HEK293 (cell line): ENCODE results near the gene SRBD1.

Source experiments
- CTCF ChIA-PET: fragments of 350-600 bp; formaldehyde crosslinking; extraction: SDS; loops from one replicate; lab custom pipeline; 2021; ENCODE audit warnings: antibody characterized with exemption; lab: Yijun Ruan, JAX
- POLR2A ChIA-PET: fragments of 300-600 bp; formaldehyde crosslinking; extraction: SDS; loops from one replicate; lab custom pipeline; 2020; ENCODE audit warnings: antibody characterized with exemption, inconsistent platforms; lab: Yijun Ruan, JAX
- H3K27ac ChIP-seq: fragments of 200-500 bp; sonication (Bioruptor generic); 2 replicates; pipeline ENCODE4 v1.5.1; 2014; ENCODE audit warnings: low read depth, low read length, control low read depth, inconsistent platforms; ENCODE audit errors: extremely low read depth
- H3K36me3 ChIP-seq, 2 experiments: fragments of 200-500 bp in 1 of 2; sonication (Bioruptor generic) in 1 of 2; 1 replicate in 1 of 2; 2 replicates in 1 of 2; pipeline ENCODE4 v1.5.1; 2014 to 2017; ENCODE audit warnings: inconsistent platforms in 2 of 2, low read length in 2 of 2; ENCODE audit not compliant: control insufficient read depth in 2 of 2, insufficient read depth in 1 of 2
- H3K4me1 ChIP-seq: fragments of 200-500 bp; sonication (Bioruptor generic); 2 replicates; pipeline ENCODE4 v1.5.1; 2014; ENCODE audit warnings: mild to moderate bottlenecking, low read length, inconsistent platforms; ENCODE audit not compliant: control insufficient read depth, insufficient read depth
- H3K4me3 ChIP-seq: 2 replicates; pipeline ENCODE4 v1.5.1; 2011; ENCODE audit warnings: low read depth, mild to moderate bottlenecking, control low read depth, low read length, moderate library complexity
- H3K9me3 ChIP-seq: fragments of 200-500 bp; sonication (Bioruptor generic); 2 replicates; pipeline ENCODE4 v1.5.1; 2014; ENCODE audit warnings: low read depth, low read length, inconsistent platforms; ENCODE audit not compliant: control insufficient read depth, insufficient read depth
- GLIS1 ChIP-seq: fragments of 450-650 bp; formaldehyde crosslinking; IDR thresholded peaks from 2 replicates; pipeline ENCODE4 v1.5.1; 2016; ENCODE audit warnings: missing biosample characterization, missing genetic modification characterization
- GLIS2 ChIP-seq: fragments of 450-650 bp; formaldehyde crosslinking; IDR thresholded peaks from 2 replicates; pipeline ENCODE4 v1.5.1; 2016; ENCODE audit warnings: missing biosample characterization, missing genetic modification characterization
- MEIS1 ChIP-seq: sonication (generic); formaldehyde crosslinking; IDR thresholded peaks from 2 replicates; pipeline ENCODE4 v1.8.1; 2022; ENCODE audit warnings: missing genetic modification reagents, mild to moderate bottlenecking, borderline replicate concordance
- RBAK ChIP-seq: fragments of 450-650 bp; formaldehyde crosslinking; IDR thresholded peaks from 2 replicates; pipeline ENCODE4 v1.5.1; 2016; ENCODE audit warnings: missing biosample characterization, missing genetic modification characterization
- SALL2 ChIP-seq: fragments of 450-650 bp; formaldehyde crosslinking; IDR thresholded peaks from 2 replicates; pipeline ENCODE4 v1.5.0; 2017; ENCODE audit warnings: missing biosample characterization, mild to moderate bottlenecking, missing genetic modification characterization, borderline replicate concordance
- SCRT2 ChIP-seq: fragments of 450-650 bp; formaldehyde crosslinking; IDR thresholded peaks from 2 replicates; pipeline ENCODE4 v1.5.1; 2016; ENCODE audit warnings: missing biosample characterization, missing genetic modification characterization
- SETDB1 ChIP-seq: IDR thresholded peaks from one replicate; pipeline ENCODE4 v1.6.1; 2017; ENCODE audit warnings: mild to moderate bottlenecking, low read length, moderate library complexity, mixed read lengths; ENCODE audit not compliant: insufficient read length
- ZFHX2 ChIP-seq: fragments of 450-650 bp; formaldehyde crosslinking; conservative IDR thresholded peaks from 2 replicates; pipeline ENCODE4 v1.5.1; 2016; ENCODE audit warnings: missing biosample characterization, missing genetic modification characterization
- ZIC2 ChIP-seq: fragments of 450-650 bp; formaldehyde crosslinking; IDR thresholded peaks from 2 replicates; pipeline ENCODE4 v1.5.1; 2016; ENCODE audit warnings: missing biosample characterization, missing genetic modification characterization
- ZNF132 ChIP-seq: fragments of 450-650 bp; formaldehyde crosslinking; IDR thresholded peaks from 2 replicates; pipeline ENCODE4 v1.5.1; 2017; ENCODE audit warnings: missing biosample characterization, missing genetic modification characterization, borderline replicate concordance
- ZNF214 ChIP-seq: fragments of 450-650 bp; formaldehyde crosslinking; IDR thresholded peaks from 2 replicates; pipeline ENCODE4 v1.5.1; 2017; ENCODE audit warnings: missing biosample characterization, mild to moderate bottlenecking, missing genetic modification characterization, borderline replicate concordance
- ZNF221 ChIP-seq: fragments of 450-650 bp; formaldehyde crosslinking; IDR thresholded peaks from 2 replicates; pipeline ENCODE4 v1.5.1; 2017; ENCODE audit warnings: missing biosample characterization, missing genetic modification characterization, borderline replicate concordance
- ZNF274 ChIP-seq, 2 experiments: fragments of 200-500 bp in 1 of 2; fragments of 450-650 bp in 1 of 2; sonication (Bioruptor generic) in 1 of 2; formaldehyde crosslinking in 1 of 2; IDR thresholded peaks; 2 replicates each; pipeline versions ENCODE4 v1.5.1 to v1.6.1; 2014 to 2016; ENCODE audit warnings: borderline replicate concordance in 1 of 2, inconsistent platforms in 1 of 2, low read length in 1 of 2, missing biosample characterization in 1 of 2, missing genetic modification characterization in 1 of 2
- ZNF335 ChIP-seq: fragments of 450-650 bp; formaldehyde crosslinking; conservative IDR thresholded peaks from 2 replicates; pipeline ENCODE4 v1.5.1; 2016; ENCODE audit warnings: missing biosample characterization, missing genetic modification characterization
- ZNF350 ChIP-seq: fragments of 450-650 bp; formaldehyde crosslinking; IDR thresholded peaks from 2 replicates; pipeline ENCODE4 v1.5.0; 2017; ENCODE audit warnings: missing biosample characterization, mild to moderate bottlenecking, missing genetic modification characterization
- ZNF426 ChIP-seq: fragments of 450-650 bp; formaldehyde crosslinking; IDR thresholded peaks from 2 replicates; pipeline ENCODE4 v1.5.1; 2017; ENCODE audit warnings: missing biosample characterization, missing genetic modification characterization, mild to moderate bottlenecking, inconsistent platforms, moderate library complexity
- ZNF521 ChIP-seq: fragments of 450-650 bp; formaldehyde crosslinking; IDR thresholded peaks from 2 replicates; pipeline ENCODE4 v1.5.1; 2017; ENCODE audit warnings: missing biosample characterization, mild to moderate bottlenecking, missing genetic modification characterization
- ZNF548 ChIP-seq: fragments of 450-650 bp; formaldehyde crosslinking; IDR thresholded peaks from 2 replicates; pipeline ENCODE4 v1.5.1; 2016; ENCODE audit warnings: missing biosample characterization, missing genetic modification characterization
- ZNF555 ChIP-seq: fragments of 450-650 bp; formaldehyde crosslinking; conservative IDR thresholded peaks from 2 replicates; pipeline ENCODE4 v1.5.1; 2017; ENCODE audit warnings: missing biosample characterization, mild to moderate bottlenecking, missing genetic modification characterization, inconsistent platforms
- ZNF560 ChIP-seq: fragments of 450-650 bp; formaldehyde crosslinking; IDR thresholded peaks from 2 replicates; pipeline ENCODE4 v1.5.1; 2017; ENCODE audit warnings: missing biosample characterization, missing genetic modification characterization, borderline replicate concordance
- ZNF596 ChIP-seq: fragments of 450-650 bp; IDR thresholded peaks from 2 replicates; pipeline ENCODE4 v1.5.0; 2018; ENCODE audit warnings: missing biosample characterization, mild to moderate bottlenecking, missing genetic modification characterization, moderate library complexity
- ZNF658 ChIP-seq: fragments of 450-650 bp; formaldehyde crosslinking; IDR thresholded peaks from 2 replicates; pipeline ENCODE4; 2016; ENCODE audit warnings: missing biosample characterization, missing genetic modification characterization
- ZNF664 ChIP-seq: fragments of 450-650 bp; formaldehyde crosslinking; IDR thresholded peaks from 2 replicates; pipeline ENCODE4 v1.5.1; 2016; ENCODE audit warnings: missing biosample characterization, missing genetic modification characterization
- ZNF670 ChIP-seq: fragments of 450-650 bp; formaldehyde crosslinking; IDR thresholded peaks from 2 replicates; pipeline ENCODE4 v1.5.1; 2016; ENCODE audit warnings: missing biosample characterization, missing genetic modification characterization, low read depth
- ZNF701 ChIP-seq: fragments of 450-650 bp; formaldehyde crosslinking; IDR thresholded peaks from 2 replicates; pipeline ENCODE4 v1.5.1; 2016; ENCODE audit warnings: missing biosample characterization, missing genetic modification characterization
- ZNF707 ChIP-seq: fragments of 450-650 bp; formaldehyde crosslinking; IDR thresholded peaks from 2 replicates; pipeline ENCODE4 v1.5.1; 2016; ENCODE audit warnings: missing biosample characterization, missing genetic modification characterization
- ZNF837 ChIP-seq: fragments of 450-650 bp; formaldehyde crosslinking; IDR thresholded peaks from 2 replicates; pipeline ENCODE4 v1.5.1; 2016; ENCODE audit warnings: missing biosample characterization, missing genetic modification characterization
- TF ChIP-seq, protein P1 (sequence below): IDR thresholded peaks from 2 replicates; pipeline ENCODE4 v1.6.1; 2011; ENCODE audit warnings: mild to moderate bottlenecking, low read depth, low read length, borderline replicate concordance
- TF ChIP-seq, protein P2 (sequence below): fragments of 450-650 bp; formaldehyde crosslinking; IDR thresholded peaks from 2 replicates; pipeline ENCODE4 v1.5.1; 2016; ENCODE audit warnings: missing biosample characterization, missing genetic modification characterization
- TF ChIP-seq, protein P3 (sequence below): fragments of 450-650 bp; formaldehyde crosslinking; IDR thresholded peaks from 2 replicates; pipeline ENCODE4 v1.5.1; 2016; ENCODE audit warnings: missing biosample characterization, missing genetic modification characterization

Gene SRBD1

DNA sequence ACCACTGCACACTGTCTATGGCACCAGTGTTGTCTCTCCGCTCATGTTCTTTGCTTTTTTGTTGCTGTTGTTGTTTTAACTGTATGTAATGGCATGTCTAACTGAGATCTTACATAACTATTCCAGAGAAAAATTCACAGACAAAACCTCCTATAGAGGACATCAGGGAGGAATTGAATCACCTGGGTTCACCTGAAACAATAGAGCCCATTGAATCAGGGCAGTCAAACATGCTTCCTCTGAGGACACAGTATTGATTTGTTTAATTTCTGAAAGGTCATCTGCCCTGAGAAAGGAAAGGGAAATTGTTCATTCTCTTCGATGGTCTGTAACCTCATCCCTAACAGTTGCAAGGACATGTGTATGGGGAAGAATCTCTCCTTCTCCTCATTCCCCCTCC is 237.5 kb downstream of the SRBD1 start:
- Histone ChIP-seq H3K4me1 (no peaks in the 10 kb centered on the region), H3K27ac (no peak overlapping the region), H3K36me3 (no peaks in the 10 kb centered on the region), H3K9me3 (no peaks in the 10 kb centered on the region), H3K4me3 (no peak overlapping the region)
- POLR2A ChIA-PET = no interaction called here
- TF ChIP-seq ZNF521 (tag by site-specific recombination) = no peak
- TF ChIP-seq, protein P1, sequence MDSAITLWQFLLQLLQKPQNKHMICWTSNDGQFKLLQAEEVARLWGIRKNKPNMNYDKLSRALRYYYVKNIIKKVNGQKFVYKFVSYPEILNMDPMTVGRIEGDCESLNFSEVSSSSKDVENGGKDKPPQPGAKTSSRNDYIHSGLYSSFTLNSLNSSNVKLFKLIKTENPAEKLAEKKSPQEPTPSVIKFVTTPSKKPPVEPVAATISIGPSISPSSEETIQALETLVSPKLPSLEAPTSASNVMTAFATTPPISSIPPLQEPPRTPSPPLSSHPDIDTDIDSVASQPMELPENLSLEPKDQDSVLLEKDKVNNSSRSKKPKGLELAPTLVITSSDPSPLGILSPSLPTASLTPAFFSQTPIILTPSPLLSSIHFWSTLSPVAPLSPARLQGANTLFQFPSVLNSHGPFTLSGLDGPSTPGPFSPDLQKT = no peak
- no peak for TF ChIP-seq ZNF658
- no peak for TF ChIP-seq ZNF664 (tag by site-specific recombination)
- CTCF ChIA-PET = interaction anchor here (2.4 kb wide), 1 partner anchor 121 kb away, joined by 5 read pairs; no protein-coding TSS in a partner anchor

DNA sequence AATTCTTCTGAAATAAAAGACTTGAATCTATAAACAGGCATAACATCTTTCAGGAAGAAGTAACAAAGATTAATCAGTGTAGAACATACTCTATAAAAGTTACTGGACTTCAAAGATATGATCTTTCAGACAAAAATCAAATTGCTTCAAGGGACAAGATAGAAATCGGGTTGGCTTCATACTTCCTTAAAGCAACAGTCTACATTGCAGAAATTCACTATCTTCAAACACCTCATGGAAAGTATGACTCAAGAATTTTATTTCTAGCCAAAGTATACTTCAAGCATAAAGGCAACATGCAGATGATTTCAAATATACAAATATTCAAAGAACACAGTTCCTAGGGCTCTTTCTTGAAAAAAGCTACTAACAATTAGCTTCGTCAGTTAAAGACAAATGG is 240.7 kb downstream of the SRBD1 start:
- Histone ChIP-seq H3K36me3 (no peaks in the 10 kb centered on the region), H3K27ac (no peak overlapping the region), H3K4me3 (no peak overlapping the region), H3K4me1 (no peaks in the 10 kb centered on the region), H3K9me3 (no peaks in the 10 kb centered on the region)
- TF ChIP-seq MEIS1 (no peak), ZNF837 (tag by site-specific recombination) (no peak), SALL2 (no peak), RBAK (tag by site-specific recombination) (no peak), ZNF221 (no peak), GLIS1 (tag by site-specific recombination) (no peak), ZNF560 (tag by site-specific recombination) (no peak), ZNF548 (tag by site-specific recombination) (no peak), ZNF707 (tag by site-specific recombination) (no peak), ZNF274 (IDR thresholded peaks at IDR 0.05; ENCODE audit: low read length) (no peak), ZNF274 (tag by site-specific recombination; IDR thresholded peaks at IDR 0.05; ENCODE audit: borderline replicate concordance) (no peak), SETDB1 (no peak), ZIC2 (tag by site-specific recombination) (no peak), ZNF701 (tag by site-specific recombination) (no peak), ZNF214 (tag by site-specific recombination) (no peak)
- ChIA-PET CTCF (interaction anchor here (0.6 to 1.3 kb wide), 3 partner anchors 200 to 356 kb away, joined by 3 read pairs; no protein-coding TSS in a partner anchor), POLR2A (no interaction called here)

DNA sequence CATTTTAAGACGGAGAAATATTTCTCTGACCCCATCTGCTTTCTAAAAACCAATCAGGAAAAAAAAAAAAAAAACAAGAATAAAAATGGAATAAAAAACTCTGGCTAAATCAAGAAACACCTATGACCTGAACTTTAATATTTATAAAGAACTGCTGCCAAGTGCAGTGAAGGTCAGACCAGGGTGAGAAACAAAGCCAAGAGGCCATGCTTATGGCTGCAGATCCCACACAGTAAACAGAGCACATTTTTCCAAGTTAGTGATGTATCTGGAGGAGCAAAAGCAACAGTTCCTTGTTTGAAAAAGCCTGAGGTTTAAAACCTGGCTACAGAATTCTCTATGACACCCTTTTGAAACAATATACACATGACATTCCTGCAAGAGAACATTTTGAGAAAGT is 242.3 kb downstream of the SRBD1 start:
- ChIA-PET CTCF (no interaction called here), POLR2A (no interaction called here)
- Histone ChIP-seq H3K27ac (no peak overlapping the region), H3K4me3 (no peak overlapping the region), H3K36me3 (no peaks in the 10 kb centered on the region), H3K4me1 (no peaks in the 10 kb centered on the region), H3K9me3 (no peaks in the 10 kb centered on the region)
- TF ChIP-seq ZNF596 (tag by site-specific recombination) (no peak), ZNF555 (tag by site-specific recombination) (no peak), ZNF132 (tag by site-specific recombination) (no peak), ZNF426 (tag by site-specific recombination) (no peak), ZNF350 (tag by site-specific recombination) (no peak), GLIS2 (tag by site-specific recombination) (no peak), ZFHX2 (no peak), SCRT2 (tag by site-specific recombination) (no peak), ZNF670 (no peak), ZNF335 (tag by site-specific recombination) (no peak), RBAK (tag by site-specific recombination) (no peak)
- TF ChIP-seq, protein P2, sequence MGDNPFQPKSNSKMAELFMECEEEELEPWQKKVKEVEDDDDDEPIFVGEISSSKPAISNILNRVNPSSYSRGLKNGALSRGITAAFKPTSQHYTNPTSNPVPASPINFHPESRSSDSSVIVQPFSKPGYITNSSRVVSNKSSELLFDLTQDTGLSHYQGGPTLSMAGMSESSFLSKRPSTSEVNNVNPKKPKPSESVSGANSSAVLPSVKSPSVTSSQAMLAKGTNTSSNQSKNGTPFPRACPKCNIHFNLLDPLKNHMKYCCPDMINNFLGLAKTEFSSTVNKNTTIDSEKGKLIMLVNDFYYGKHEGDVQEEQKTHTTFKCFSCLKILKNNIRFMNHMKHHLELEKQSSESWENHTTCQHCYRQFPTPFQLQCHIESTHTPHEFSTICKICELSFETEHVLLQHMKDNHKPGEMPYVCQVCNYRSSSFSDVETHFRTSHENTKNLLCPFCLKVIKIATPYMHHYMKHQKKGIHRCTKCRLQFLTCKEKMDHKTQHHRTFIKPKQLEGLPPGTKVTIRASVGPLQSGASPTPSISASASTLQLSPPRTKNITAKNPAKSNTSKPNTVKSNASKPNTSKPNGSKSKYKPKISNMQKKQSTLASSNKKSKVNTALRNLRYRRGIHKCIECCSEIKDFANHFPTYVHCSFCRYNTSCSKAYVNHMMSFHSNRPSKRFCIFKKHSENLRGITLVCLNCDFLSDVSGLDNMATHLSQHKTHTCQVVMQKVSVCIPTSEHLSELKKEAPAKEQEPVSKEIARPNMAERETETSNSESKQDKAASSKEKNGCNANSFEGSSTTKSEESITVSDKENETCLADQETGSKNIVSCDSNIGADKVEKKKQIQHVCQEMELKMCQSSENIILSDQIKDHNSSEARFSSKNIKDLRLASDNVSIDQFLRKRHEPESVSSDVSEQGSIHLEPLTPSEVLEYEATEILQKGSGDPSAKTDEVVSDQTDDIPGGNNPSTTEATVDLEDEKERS (tag by site-specific recombination) = no peak
- TF ChIP-seq, protein P3, sequence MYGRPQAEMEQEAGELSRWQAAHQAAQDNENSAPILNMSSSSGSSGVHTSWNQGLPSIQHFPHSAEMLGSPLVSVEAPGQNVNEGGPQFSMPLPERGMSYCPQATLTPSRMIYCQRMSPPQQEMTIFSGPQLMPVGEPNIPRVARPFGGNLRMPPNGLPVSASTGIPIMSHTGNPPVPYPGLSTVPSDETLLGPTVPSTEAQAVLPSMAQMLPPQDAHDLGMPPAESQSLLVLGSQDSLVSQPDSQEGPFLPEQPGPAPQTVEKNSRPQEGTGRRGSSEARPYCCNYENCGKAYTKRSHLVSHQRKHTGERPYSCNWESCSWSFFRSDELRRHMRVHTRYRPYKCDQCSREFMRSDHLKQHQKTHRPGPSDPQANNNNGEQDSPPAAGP (tag by site-specific recombination) = no peak
